Suprapubic skin (tissue), 4 donors: Measurements from ENCODE around the gene KCNG1.

ENCODE experiments used
- CTCF ChIP-seq, 2 donors: fragments of 200-600 bp in 1 of 2; fragments of 450-650 bp in 1 of 2; sonication (generic) in 1 of 2; IDR thresholded peaks; one replicate each; pipeline ENCODE4 v1.5.1; 2016 to 2019; ENCODE audit warnings: antibody characterized with exemption in 2 of 2, mild to moderate bottlenecking in 1 of 2, moderate library complexity in 1 of 2
- EP300 ChIP-seq: sonication (generic); formaldehyde crosslinking; IDR thresholded peaks from one replicate; pipeline ENCODE4 v1.6.1; 2017; ENCODE audit warnings: antibody characterized with exemption
- POLR2A ChIP-seq, 2 donors: fragments of 450-650 bp; IDR thresholded peaks; one replicate each; pipeline ENCODE4 v1.6.1; 2017; ENCODE audit warnings: antibody characterized with exemption in 2 of 2, mild to moderate bottlenecking in 2 of 2, moderate library complexity in 2 of 2
- POLR2AphosphoS5 ChIP-seq, 3 donors: sonication (generic); formaldehyde crosslinking; IDR thresholded peaks; one replicate each; pipeline ENCODE4 v1.6.1; 2017; ENCODE audit warnings: antibody characterized with exemption in 3 of 3

DNA sequence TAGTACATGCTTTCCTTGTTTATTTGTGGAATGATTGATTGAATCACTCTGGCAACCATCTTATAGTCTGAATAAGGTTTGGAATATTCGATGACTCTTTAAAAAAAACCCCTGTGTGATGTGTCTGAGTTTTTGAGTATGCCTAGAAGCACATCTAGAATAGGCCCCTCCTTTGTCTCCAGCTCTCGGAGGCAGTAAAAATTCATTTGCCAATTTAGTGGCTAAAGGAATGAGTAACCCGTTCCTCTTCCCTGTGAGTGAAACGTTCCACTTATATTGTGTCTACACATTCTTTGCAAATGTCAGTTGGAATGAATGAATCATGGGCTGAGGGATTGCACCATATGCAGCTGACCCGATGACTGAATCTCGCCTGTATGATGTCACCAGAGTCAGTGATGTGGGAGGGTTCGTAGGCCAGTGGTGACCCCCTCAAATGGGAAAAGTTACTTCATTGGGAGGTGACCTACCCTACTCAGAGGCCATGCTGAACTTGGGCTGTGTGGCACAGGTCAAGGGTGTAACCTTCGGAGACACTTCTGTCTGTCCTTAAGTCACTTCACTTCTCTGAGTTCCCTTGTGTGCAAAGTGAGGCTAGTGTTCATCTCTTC, 42.7 kb downstream of the KCNG1 start:
- TF ChIP-seq POLR2A (IDR thresholded peaks at IDR 0.05) (no peak), CTCF (IDR thresholded peaks at IDR 0.05) (no peak), POLR2AphosphoS5 (IDR thresholded peaks at IDR 0.05) (peak in 1 of 3 donors; percentile 45), EP300 (no peak)
